ENCODE data around the gene MYOD1. TPM values are rescaled to one million over a fixed set of nuclear protein-coding genes. Genes with fewer than 3 reads are reported as not detected.

Gene MYOD1
- total and polyA plus RNA-seq, 2 of the 4 experiments (the other 2 are of a cell fraction) = not detected

- H3K18ac ChIP-seq (ENCODE audit: low read depth, low read length) = no peak overlapping the region
- DNase-seq = peak; percentile 39
- intact Hi-C loops (cut with micrococcal nuclease) = loop anchor here (1.0 to 5.0 kb wide), 3 partner anchors 87 to 218 kb away; no protein-coding TSS in a partner anchor
These were observed 41.0 kb downstream of the MYOD1 start for GRCh38 chr11:17760102-17761029.

More at GRCh38 chr11:17760102-17761029, 41.0 kb downstream of the MYOD1 start:
- Histone ChIP-seq H2BK120ac (ENCODE audit: low read depth, low read length) (no peak overlapping the region), H3K27me3 (ENCODE audit: control insufficient read depth, insufficient read depth, low read length) (peaks cover 13% of the 10 kb centered on the region; the same call in 1 of the 2 replicates), H2BK15ac (ENCODE audit: low read depth, low read length) (no peak overlapping the region), H3K4me1 (ENCODE audit: control insufficient read depth, insufficient read depth, low read length) (no peaks in the 10 kb centered on the region), H3K27ac (ENCODE audit: insufficient read depth, low read length) (no peak overlapping the region), H4K20me1 (ENCODE audit: insufficient read depth, low read length) (no peaks in the 10 kb centered on the region), H2AK9ac (replicated peaks; ENCODE audit: low read depth, low read length, poor library complexity) (peak overlapping the region; percentile 90), H2AK5ac (ENCODE audit: low read depth, low read length) (no peak overlapping the region), H3K9me1 (ENCODE audit: insufficient read depth, low read length) (no peaks in the 10 kb centered on the region), H3K4me3 (ENCODE audit: insufficient read depth, low read depth, low read length) (no peak overlapping the region), H2BK20ac (ENCODE audit: low read depth, low read length) (no peak overlapping the region), H3K56ac (ENCODE audit: extremely low read depth, insufficient read depth, low read length) (no peak overlapping the region), H2AFZ (replicated peaks; ENCODE audit: low read length, poor library complexity) (peak overlapping the region; percentile 70), H3K9ac (ENCODE audit: low read depth, low read length) (no peak overlapping the region), H4K8ac (ENCODE audit: low read depth in 2 of 2, low read length in 2 of 2) (no peak overlapping the region), H2BK5ac (ENCODE audit: low read depth, low read length, poor library complexity, severe bottlenecking) (no peak overlapping the region), H3K4me2 (ENCODE audit: low read depth, low read length) (no peak overlapping the region), H4K91ac (ENCODE audit: insufficient read depth, low read depth, low read length) (no peak overlapping the region), H3K4ac (ENCODE audit: low read depth, low read length) (no peak overlapping the region), H3K36me3 (ENCODE audit: control insufficient read depth, insufficient read depth, low read length) (no peaks in the 10 kb centered on the region), H3K23ac (ENCODE audit: low read depth, low read length) (no peak overlapping the region; the same call in 1 of the 2 replicates), H3K79me1 (ENCODE audit: low read depth in 1 of 2, low read length in 2 of 2) (no peaks in the 10 kb centered on the region), H3K14ac (replicated peaks; ENCODE audit: low read depth, low read length) (no peak overlapping the region), H4K5ac (ENCODE audit: low read depth, low read length) (no peak overlapping the region), H3K9me3 (ENCODE audit: control insufficient read depth, insufficient read depth, low read length) (no peaks in the 10 kb centered on the region)
- in situ Hi-C loops (cut with MboI; ENCODE audit: low sequenced_read_pairs) (loop anchor here (5.0 kb wide), 1 partner anchor 217 kb away; no protein-coding TSS in a partner anchor), dilution Hi-C loops (cut with HindIII; ENCODE audit: low sequenced_read_pairs, unreplicated experiment) (no loop called here)
- no TSS peak for BruUV-seq (replicated peaks)
- 23% methylated on average over 2 of the region's 23 CpGs; no CpG with 5 or more reads in 1 of the 2 experiments for WGBS, 2 experiments (ENCODE audit: extremely low coverage in 2 of 2, insufficient read length in 1 of 2)
- CTCF ChIA-PET = interaction anchor here (0.6 to 3.6 kb wide), 4 partner anchors 29 to 218 kb away, joined by 3 to 21 read pairs (median 10); no protein-coding TSS in a partner anchor
- POLR2A ChIA-PET (ENCODE audit: unreplicated experiment) = no interaction called here
- peak; percentile 85 for TF ChIP-seq SMC3 (IDR thresholded peaks at IDR 0.05; ENCODE audit: low read depth, low read length)
- peak; percentile 73 for TF ChIP-seq CTCF (conservative IDR thresholded peaks at IDR 0.05; ENCODE audit: low read depth, low read length)
- no peak for TF ChIP-seq MAFK (IDR thresholded peaks at IDR 0.05; ENCODE audit: low read depth, low read length)
- peak; percentile 83 for TF ChIP-seq RAD21 (IDR thresholded peaks at IDR 0.05; ENCODE audit: low read length)
- ATAC-seq (ENCODE audit: low read depth) = peak; percentile 91
